T-helper 1 cell treated with Interleukin-12 subunit alpha and Interleukin-12 subunit beta and Interleukin-4 antibody, amounts not matched to agents 30 μg/mL and 1 μg/mL, for 36 hours (primary cell): ENCODE results near the gene MUC6.

Source experiments
- H3K27ac Mint-ChIP-seq: one replicate; pipeline ENCODE4 v1.8.0; 2021; ENCODE audit warnings: mild to moderate bottlenecking, mixed read lengths
- H3K27me3 Mint-ChIP-seq: one replicate; pipeline ENCODE4 v1.8.0; 2021; ENCODE audit warnings: low read depth, mixed read lengths
- H3K36me3 Mint-ChIP-seq: one replicate; pipeline ENCODE4 v1.8.0; 2021; ENCODE audit warnings: low read depth, mixed read lengths
- H3K4me1 Mint-ChIP-seq: one replicate; pipeline ENCODE4 v1.8.0; 2021; ENCODE audit warnings: low read depth, mixed read lengths
- H3K4me3 Mint-ChIP-seq: one replicate; pipeline ENCODE4 v1.8.0; 2021; ENCODE audit warnings: mild to moderate bottlenecking, moderate library complexity, mixed read lengths
- H3K9me3 Mint-ChIP-seq: one replicate; pipeline ENCODE4 v1.8.0; 2021; ENCODE audit warnings: mixed read lengths

MUC6 gene

DNA sequence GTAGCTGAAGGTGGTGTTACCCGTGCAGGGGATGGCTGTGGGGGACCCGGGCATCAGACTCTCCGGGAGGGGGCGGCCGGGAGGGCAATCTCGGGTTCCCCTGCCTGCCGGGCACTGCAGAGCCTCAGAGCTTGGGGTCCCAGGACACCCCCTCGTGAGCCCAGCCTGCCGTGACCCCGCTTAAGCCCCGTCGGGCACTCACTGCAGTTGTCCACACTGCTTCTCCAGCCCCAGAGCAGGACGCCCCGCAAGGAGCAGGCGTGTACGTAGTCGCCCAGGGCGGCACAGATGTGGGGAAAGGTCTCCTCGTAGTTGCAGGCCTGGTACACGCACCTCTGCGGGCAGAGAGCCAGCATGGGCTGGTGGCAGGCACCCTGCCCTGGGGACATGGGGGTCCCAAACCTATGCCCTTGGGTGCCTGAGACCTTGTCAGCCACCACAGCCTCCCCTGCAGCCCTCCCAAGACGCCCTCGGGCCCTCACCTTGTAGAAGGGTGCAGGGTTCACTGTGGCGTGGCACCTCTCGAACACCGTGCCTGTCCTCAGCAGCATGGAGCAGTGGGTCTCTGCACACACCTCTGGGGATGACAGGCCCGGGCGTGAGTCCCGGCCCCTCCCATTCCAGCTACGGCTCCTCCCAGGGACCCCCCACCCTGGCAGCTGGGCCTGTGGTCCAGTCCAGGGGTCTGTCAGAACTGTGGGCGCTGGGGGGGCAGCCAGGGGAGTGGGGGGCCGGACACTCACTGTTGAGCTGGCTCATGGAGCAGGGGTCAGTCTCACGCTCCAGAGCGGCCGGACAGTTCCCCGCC is 8.8 kb downstream of the MUC6 start:
- no peaks in the 10 kb centered on the region for H3K36me3 Mint-ChIP-seq
- H3K27me3 Mint-ChIP-seq = no peaks in the 10 kb centered on the region
- no peaks in the 10 kb centered on the region for H3K4me1 Mint-ChIP-seq
- H3K27ac Mint-ChIP-seq = no peak overlapping the region
- H3K9me3 Mint-ChIP-seq = peaks cover 4% of the 10 kb centered on the region
- no peak overlapping the region for H3K4me3 Mint-ChIP-seq

DNA sequence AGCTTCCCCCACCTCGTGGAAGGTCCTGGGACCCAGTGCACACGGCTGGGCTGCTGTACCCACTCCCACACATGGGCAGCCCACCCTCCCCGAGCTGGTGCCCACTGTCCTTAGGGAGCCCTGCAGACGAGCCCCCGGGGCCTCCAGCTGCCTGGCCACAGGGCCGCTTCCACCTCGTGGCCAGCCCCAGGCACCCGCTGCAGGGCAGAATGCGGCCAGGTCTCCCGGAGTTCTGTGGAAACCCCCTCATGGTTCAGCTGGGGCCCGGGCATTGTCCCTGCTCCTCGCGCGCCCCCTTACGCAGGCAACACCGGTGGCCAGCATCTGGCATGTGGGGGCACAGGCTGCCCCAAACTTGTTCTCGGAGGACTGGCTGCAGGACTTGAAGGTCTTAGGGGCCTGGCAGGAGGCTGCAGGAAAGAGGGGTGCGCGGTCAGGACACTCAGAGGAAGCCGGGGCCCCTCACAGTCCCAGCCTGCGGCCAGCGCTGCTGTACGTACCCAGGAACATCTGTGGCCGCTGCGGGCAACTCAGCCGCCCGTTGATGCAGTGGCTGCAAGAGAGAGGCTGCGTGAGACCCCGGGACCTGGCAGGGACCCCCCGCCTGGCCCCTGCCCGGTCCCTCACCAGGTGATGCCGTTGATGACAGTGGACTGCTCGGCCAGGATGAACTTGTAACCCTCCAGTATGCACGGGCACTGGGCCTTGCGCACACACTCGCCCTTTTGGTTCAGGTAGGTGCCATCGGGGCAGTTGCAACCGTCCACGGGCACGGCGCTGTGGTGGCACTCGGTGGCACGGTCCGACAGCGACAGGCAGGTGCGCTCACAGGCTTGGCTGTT is 9.7 kb downstream of the MUC6 start:
- no peaks in the 10 kb centered on the region for H3K4me1 Mint-ChIP-seq
- no peaks in the 10 kb centered on the region for H3K9me3 Mint-ChIP-seq
- H3K27me3 Mint-ChIP-seq = no peaks in the 10 kb centered on the region
- H3K4me3 Mint-ChIP-seq = no peak overlapping the region
- no peaks in the 10 kb centered on the region for H3K36me3 Mint-ChIP-seq
- H3K27ac Mint-ChIP-seq = no peak overlapping the region

DNA sequence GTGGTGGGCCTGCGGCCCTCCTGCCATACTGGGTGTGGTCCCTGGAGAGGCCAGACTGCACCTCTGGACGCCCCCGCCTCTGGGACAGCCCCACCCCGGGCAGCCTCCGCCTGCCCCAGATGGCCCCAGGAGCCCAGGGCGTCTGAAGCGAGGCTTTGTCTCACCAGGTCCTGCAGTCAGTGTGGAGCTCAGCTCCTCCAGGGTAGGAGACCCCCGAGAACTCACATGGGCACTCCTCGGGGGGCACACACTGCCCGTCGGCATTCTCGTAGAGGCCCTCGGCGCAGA is 10.4 kb downstream of the MUC6 start:
- H3K27me3 Mint-ChIP-seq = no peaks in the 10 kb centered on the region
- H3K36me3 Mint-ChIP-seq = no peaks in the 10 kb centered on the region
- H3K4me1 Mint-ChIP-seq = no peaks in the 10 kb centered on the region
- no peaks in the 10 kb centered on the region for H3K9me3 Mint-ChIP-seq
- H3K4me3 Mint-ChIP-seq = no peak overlapping the region
- no peak overlapping the region for H3K27ac Mint-ChIP-seq

DNA sequence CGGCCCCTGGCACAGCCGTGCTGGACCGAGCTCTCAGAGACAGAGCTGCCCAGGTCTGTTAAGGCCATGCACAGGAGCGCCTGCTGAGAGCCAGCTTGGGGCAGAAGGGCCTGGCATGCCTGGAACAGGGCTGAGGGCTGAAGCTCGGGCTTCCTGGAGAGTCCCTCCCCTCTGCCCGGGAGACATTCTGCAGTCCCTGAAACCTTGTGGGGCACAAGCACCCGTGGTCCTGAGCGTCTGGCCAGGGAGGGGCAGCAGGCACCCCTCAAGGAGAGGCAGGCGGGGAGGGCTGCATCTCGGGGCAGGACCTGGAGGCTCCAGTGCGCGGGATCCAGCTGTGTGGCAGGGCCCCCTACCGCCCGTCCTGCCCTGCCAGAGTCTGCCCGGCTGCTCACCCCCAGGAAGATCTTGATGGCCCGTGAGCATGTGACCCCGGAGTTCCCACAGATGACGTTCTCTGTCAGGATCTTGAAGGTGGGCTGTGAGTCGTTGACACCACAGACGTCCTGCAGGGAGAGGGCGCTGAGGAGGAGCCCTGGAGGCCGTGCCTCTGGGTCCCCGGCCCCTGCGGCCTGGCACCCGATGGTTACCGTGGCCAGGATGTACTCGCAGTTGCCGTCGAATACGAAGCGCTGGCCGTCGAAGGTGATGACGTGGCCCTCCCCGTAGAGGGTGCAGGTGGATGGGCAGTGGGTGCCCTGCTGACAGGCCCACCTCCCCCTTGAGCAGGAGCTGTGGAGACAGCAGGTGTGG is 10.9 kb downstream of the MUC6 start:
- no peaks in the 10 kb centered on the region for H3K36me3 Mint-ChIP-seq
- no peak overlapping the region for H3K27ac Mint-ChIP-seq
- no peaks in the 10 kb centered on the region for H3K27me3 Mint-ChIP-seq
- no peaks in the 10 kb centered on the region for H3K4me1 Mint-ChIP-seq
- H3K9me3 Mint-ChIP-seq = no peaks in the 10 kb centered on the region
- no peak overlapping the region for H3K4me3 Mint-ChIP-seq

DNA sequence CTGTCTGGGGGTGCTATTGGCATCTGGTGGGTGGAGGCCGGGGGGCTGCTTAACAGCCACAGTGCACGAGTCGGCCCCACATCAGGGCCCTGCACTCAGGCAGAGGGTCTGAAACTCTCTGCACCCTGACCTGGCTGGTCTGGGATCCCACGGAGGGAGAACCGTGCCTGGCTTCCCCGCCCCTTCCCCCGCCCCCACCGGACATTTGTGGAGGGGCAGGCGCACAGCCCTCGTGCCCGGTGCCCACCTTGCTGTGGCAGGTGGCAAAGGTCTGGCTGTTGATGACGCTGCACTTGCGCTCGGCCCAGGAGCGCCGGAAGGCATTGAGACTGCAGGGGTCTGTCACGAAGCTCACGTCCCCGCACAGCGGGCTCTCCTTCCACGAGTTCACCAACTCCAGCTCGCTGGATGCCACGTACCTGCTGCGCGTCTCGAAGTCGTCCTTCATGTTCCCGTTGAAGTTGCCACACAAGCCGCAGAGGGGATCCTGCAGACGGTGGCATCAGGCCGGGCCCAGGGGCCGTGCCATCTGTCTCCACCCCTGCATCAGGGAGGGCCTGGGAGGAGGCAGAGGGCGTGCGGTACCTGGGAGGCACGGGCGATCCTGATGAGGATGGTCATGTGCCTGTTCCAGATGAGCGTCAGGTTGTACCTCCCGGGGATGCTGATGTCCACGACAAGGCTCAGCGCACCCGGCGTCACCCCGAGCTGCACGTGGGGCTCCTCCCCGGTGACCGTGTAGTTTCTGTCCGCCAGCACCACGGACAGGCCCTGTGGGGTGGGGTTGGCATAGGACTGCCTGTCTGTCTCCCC is 11.7 kb downstream of the MUC6 start:
- no peaks in the 10 kb centered on the region for H3K4me1 Mint-ChIP-seq
- H3K4me3 Mint-ChIP-seq = no peak overlapping the region
- H3K27ac Mint-ChIP-seq = no peak overlapping the region
- H3K36me3 Mint-ChIP-seq = no peaks in the 10 kb centered on the region
- no peaks in the 10 kb centered on the region for H3K27me3 Mint-ChIP-seq
- no peaks in the 10 kb centered on the region for H3K9me3 Mint-ChIP-seq

DNA sequence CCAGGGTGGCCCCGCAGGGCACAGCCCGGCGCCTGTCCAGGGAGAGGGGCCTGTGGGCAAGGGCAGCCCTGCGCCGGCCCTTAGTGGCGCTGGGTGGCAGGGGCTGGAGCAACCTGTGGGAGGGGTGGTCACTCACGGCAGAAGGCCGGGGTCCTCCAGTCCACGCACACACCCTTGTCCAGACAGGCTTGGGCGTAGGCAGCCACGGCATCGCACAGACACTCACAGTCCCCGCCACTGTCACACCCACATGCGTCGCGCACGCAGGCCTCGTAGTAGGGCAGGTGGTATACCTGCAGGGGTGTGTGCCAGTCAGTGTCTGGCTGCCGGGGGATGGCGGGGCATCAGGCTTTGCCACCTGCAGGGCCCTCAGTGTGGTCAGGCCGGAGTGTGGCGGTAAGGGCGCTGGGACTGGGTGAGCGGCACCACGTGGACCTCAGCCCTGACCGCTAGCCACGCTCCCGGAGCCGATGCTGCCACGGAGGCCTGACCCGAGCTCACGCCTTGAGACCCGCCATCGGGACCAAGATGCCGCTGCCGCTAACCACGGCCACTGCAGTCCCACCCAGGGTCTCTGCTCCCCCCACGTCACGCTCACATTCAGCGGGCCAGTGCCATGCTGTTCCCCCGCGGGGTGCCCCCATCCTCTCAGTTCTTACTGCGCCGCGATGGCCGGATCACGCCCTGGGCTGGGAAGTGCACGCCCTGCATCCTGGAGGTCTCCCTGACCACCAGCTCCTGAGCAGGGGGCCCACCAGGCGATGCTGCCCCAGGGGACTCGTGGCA is 12.5 kb downstream of the MUC6 start:
- Mint-ChIP-seq H3K27ac (no peak overlapping the region), H3K27me3 (no peaks in the 10 kb centered on the region), H3K4me1 (no peaks in the 10 kb centered on the region), H3K36me3 (no peaks in the 10 kb centered on the region), H3K9me3 (no peaks in the 10 kb centered on the region), H3K4me3 (no peak overlapping the region)

DNA sequence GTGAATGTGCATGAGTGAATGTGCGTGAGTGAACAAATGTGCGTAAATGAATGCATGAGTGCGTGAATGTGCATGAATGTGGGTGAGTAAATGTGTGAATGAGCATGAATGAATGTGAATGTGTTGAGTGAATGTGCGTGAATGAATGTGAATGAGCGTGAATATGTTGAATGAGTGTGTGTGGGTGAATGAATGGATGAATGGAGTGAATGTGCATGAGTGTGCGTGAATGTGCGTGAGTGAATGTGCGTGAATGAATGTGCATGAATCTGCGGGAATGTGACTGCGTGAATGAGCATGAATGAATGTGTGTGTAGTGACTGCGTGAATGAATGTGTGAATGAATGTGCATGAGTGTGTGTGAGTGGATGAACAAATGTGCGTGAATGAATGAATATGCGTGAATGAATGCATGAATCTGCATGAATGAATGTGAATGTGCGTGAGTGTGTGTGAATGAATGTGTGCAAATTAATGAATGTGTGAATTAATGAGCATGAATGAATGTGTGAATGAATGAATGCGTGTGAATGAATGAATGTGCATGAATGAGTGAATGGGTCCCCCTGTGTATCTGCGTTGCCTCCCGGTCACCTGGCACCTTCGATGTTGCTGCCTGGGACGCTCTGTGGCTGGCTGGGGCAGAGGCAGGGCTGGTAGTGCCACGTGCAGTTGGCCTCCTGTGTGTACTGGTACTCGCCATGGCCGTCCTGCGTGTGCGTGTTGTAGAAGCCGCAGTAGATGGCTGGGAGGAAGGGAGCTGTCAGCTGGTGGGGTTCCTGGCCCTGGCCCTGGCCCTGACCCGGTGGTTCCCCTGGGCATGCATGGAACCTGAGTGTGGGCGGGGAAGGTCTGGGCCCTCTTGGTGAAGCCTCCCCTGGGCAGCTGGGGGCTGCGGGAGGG is 13.4 kb downstream of the MUC6 start:
- no peak overlapping the region for H3K4me3 Mint-ChIP-seq
- no peaks in the 10 kb centered on the region for H3K27me3 Mint-ChIP-seq
- peaks cover 1% of the 10 kb centered on the region for H3K4me1 Mint-ChIP-seq
- peaks cover 1% of the 10 kb centered on the region for H3K9me3 Mint-ChIP-seq
- peaks cover 1% of the 10 kb centered on the region for H3K36me3 Mint-ChIP-seq
- H3K27ac Mint-ChIP-seq = no peak overlapping the region

- peaks cover 4% of the 10 kb centered on the region for H3K36me3 Mint-ChIP-seq
- peaks cover 7% of the 10 kb centered on the region for H3K4me1 Mint-ChIP-seq
- no peak overlapping the region for H3K4me3 Mint-ChIP-seq
- peaks cover 9% of the 10 kb centered on the region for H3K9me3 Mint-ChIP-seq
- no peaks in the 10 kb centered on the region for H3K27me3 Mint-ChIP-seq
- no peak overlapping the region for H3K27ac Mint-ChIP-seq
These were observed 14.1 kb downstream of the MUC6 start for GRCh38 chr11:1022411-1022810.

DNA sequence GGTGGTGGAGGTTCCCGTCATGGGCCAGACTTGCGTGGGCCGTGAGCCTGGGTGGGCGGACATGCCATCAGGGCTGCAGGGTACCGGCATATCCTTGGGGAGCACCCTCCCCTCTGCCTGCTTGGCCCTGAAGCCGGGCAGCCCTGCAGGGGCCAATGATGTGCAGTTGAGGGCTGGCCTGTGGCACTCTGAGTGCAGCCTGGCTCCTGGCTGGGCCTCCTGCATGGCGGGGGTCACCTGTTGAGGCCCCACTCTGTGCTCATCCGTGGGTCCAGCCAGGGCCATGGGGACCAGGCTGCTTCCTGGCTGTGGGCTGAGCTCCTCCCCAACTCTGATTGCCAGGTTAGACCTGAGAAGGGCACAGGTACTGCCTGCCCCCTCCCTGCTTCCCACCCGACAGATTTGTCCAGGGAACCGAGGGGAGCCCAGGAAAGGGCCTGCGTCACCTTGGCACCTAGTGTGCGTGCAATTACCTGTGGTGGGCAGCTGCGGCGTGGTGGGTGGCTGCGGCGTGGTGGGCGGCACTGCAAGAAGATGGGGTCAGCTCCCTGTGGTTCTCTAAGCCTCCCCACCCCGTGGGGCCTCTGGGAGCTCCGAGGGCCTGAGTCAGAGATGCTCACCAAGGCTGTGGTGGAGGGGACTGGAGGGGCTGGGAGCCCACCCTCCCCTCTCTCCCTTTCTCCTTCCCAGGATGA is 16.2 kb downstream of the MUC6 start:
- H3K27me3 Mint-ChIP-seq = no peaks in the 10 kb centered on the region
- peaks cover 16% of the 10 kb centered on the region for H3K4me1 Mint-ChIP-seq
- peaks cover 4% of the 10 kb centered on the region for H3K36me3 Mint-ChIP-seq
- H3K9me3 Mint-ChIP-seq = peaks cover 20% of the 10 kb centered on the region
- no peak overlapping the region for H3K27ac Mint-ChIP-seq
- H3K4me3 Mint-ChIP-seq = no peak overlapping the region

- no peak overlapping the region for H3K27ac Mint-ChIP-seq
- peaks cover 20% of the 10 kb centered on the region for H3K9me3 Mint-ChIP-seq
- no peaks in the 10 kb centered on the region for H3K27me3 Mint-ChIP-seq
- H3K36me3 Mint-ChIP-seq = peaks cover 4% of the 10 kb centered on the region
- H3K4me1 Mint-ChIP-seq = peaks cover 16% of the 10 kb centered on the region
- no peak overlapping the region for H3K4me3 Mint-ChIP-seq
These were observed 17.1 kb downstream of the MUC6 start for GRCh38 chr11:1019321-1019910.

GRCh38 chr11:1018091-1018490 is 18.4 kb downstream of the MUC6 start:
- H3K4me3 Mint-ChIP-seq = no peak overlapping the region
- H3K36me3 Mint-ChIP-seq = peaks cover 4% of the 10 kb centered on the region
- peaks cover 16% of the 10 kb centered on the region for H3K4me1 Mint-ChIP-seq
- no peak overlapping the region for H3K27ac Mint-ChIP-seq
- H3K9me3 Mint-ChIP-seq = peaks cover 20% of the 10 kb centered on the region
- no peaks in the 10 kb centered on the region for H3K27me3 Mint-ChIP-seq

DNA sequence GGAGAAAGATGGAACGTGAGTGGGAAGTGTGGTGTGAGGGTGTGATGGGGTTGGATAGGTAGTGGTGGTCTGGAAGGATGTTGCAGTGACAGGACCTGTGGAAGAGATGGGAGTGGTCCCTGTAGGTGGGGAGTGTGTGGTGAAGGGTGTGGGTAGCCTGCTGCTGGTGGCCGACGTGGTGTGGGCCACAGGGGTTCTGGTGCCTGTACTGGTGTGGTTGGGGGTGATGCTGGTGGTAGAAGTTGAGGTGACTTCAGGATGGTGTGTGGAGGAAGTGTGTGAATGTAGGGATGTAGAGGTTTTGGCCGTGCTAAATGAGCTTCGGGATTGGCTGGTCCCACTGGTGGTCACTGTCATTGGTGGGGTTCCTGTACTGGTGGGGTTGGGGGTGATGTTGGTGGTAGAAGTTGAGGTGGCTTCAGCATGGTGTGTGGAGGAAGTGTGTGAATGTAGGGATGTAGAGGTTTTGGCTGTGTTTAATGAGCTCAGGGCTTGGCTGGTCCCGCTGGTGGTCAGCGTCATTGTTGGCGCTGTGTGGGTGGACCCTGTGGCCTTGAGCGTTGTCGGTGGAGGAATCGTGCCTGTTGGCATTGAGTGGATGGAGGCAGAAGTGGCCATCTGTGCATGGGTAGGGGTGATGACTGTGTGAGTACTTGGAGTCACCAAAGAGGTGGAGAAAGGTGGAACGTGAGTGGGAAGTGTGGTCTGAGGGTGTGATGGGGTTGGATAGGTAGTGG is 19.1 kb downstream of the MUC6 start:
- Mint-ChIP-seq H3K9me3 (peaks cover 20% of the 10 kb centered on the region), H3K27ac (no peak overlapping the region), H3K27me3 (no peaks in the 10 kb centered on the region), H3K4me3 (no peak overlapping the region), H3K36me3 (peaks cover 4% of the 10 kb centered on the region), H3K4me1 (peaks cover 16% of the 10 kb centered on the region)
